GM12873 (cell line): ENCODE measurements around the gene PYGM.

Experiments used
- CTCF ChIP-seq: IDR thresholded peaks from 2 replicates; pipeline ENCODE4 v1.5.1; 2012; ENCODE audit warnings: low read depth, mild to moderate bottlenecking, moderate library complexity, low read length, control low read depth; ENCODE audit not compliant: insufficient read depth; ENCODE audit errors: missing control alignments

PYGM gene

GRCh38 chr11:64741375-64742086 lies 18.2 kb downstream of the PYGM start:
- TF ChIP-seq CTCF, result no peak

GRCh38 chr11:64739871-64740270 lies 19.9 kb downstream of the PYGM start:
- TF ChIP-seq CTCF, result no peak

GRCh38 chr11:64736654-64737053 lies 23.1 kb downstream of the PYGM start:
- no peak for TF ChIP-seq CTCF

- TF ChIP-seq CTCF, result no peak
Observed at GRCh38 chr11:64735725-64736259, 24.0 kb downstream of the PYGM start.

GRCh38 chr11:64734811-64735724 lies 24.7 kb downstream of the PYGM start:
- no peak for TF ChIP-seq CTCF

- TF ChIP-seq CTCF, result no peak
Observed at GRCh38 chr11:64731601-64732000, 28.2 kb downstream of the PYGM start.

GRCh38 chr11:64729851-64730382 lies 29.9 kb downstream of the PYGM start:
- TF ChIP-seq CTCF, result no peak
